H1 (cell line): ENCODE measurements around the gene HMCN2. TPM values are rescaled to one million over a fixed set of nuclear protein-coding genes. Genes with fewer than 3 reads are reported as not detected.

Source experiments
- CBX8 ChIP-seq: fragments of 300-800, 300-1000 bp; sonication (generic); IDR thresholded peaks from 2 replicates; pipeline ENCODE4 v1.7.1; 2016; ENCODE audit warnings: low read depth, low read length, borderline replicate concordance
- JUND ChIP-seq: IDR thresholded peaks from 2 replicates; pipeline ENCODE4 v1.6.1; 2011; ENCODE audit warnings: mild to moderate bottlenecking, improper control_type of control experiment, low read length
- KDM5A ChIP-seq: fragments of 200-600 bp; IDR thresholded peaks from 2 replicates; pipeline ENCODE4 v1.7.1; 2012; ENCODE audit warnings: mild to moderate bottlenecking, low read length, inconsistent platforms, mixed read lengths
- SIN3A ChIP-seq, 2 experiments: IDR thresholded peaks in 1 of 2; conservative IDR thresholded peaks in 1 of 2; 2 replicates each; pipeline ENCODE4 v1.6.1; 2011 to 2012; ENCODE audit warnings: low read length in 2 of 2, improper control_type of control experiment in 1 of 2, low read depth in 1 of 2, mild to moderate bottlenecking in 1 of 2
- TAF1 ChIP-seq: IDR thresholded peaks from 2 replicates; pipeline ENCODE4 v1.6.1; 2011; ENCODE audit warnings: mild to moderate bottlenecking, low read depth, low read length
- polyA plus RNA-seq, 7 experiments: library from polyadenylated mRNA; depleted of rRNA in 3 of 7; stranded (reverse) in 5 of 7; unstranded in 2 of 7; fragments of >200 nt in 5 of 7; fragments of 200-250 nt in 2 of 7; gene quantifications; 1 replicate in 5 of 7; 2 replicates in 1 of 7; 4 replicates in 1 of 7; pipeline versions ENCODE4 v1.2.1 to v1.2.3, GENCODE V29; 2011 to 2013; ENCODE audit warnings: missing spikeins in 2 of 7, mixed read lengths in 2 of 7
- total RNA-seq: library from RNA; stranded (reverse); fragmentation: NEBNext Ultra II Directional; extraction: Animal tissue kit (Norgen Biotek cat#: 25700); gene quantifications from 2 replicates; pipeline ENCODE4 v1.2.1, GENCODE V29; 2021
- TF ChIP-seq, protein P1 (sequence below), 3 experiments: IDR thresholded peaks; 1 replicate in 2 of 3; 2 replicates in 1 of 3; pipeline versions ENCODE4 v1.5.1 to v1.6.1; 2011; ENCODE audit warnings: low read length in 3 of 3, mild to moderate bottlenecking in 3 of 3, inconsistent platforms in 2 of 3, low read depth in 1 of 3, moderate library complexity in 1 of 3; ENCODE audit not compliant: insufficient read depth in 1 of 3; ENCODE audit errors: control extremely low read depth in 1 of 3
- TF ChIP-seq, protein P2 (sequence below): fragments of 300-600 bp; sonication (generic); IDR thresholded peaks from 2 replicates; pipeline ENCODE4 v1.7.1; 2012; ENCODE audit warnings: low read length, moderate library complexity, mild to moderate bottlenecking, inconsistent platforms; ENCODE audit not compliant: insufficient replicate concordance
- TF ChIP-seq, protein P3 (sequence below): IDR thresholded peaks from 2 replicates; pipeline ENCODE4 v1.6.1; 2012; ENCODE audit warnings: inconsistent platforms

The HMCN2 gene
- total and polyA plus RNA-seq, 2 of the 8 experiments (the other 6 are each of a cell fraction or from before 2014, with no cell fraction given): 5.0 to 9.1 TPM

DNA sequence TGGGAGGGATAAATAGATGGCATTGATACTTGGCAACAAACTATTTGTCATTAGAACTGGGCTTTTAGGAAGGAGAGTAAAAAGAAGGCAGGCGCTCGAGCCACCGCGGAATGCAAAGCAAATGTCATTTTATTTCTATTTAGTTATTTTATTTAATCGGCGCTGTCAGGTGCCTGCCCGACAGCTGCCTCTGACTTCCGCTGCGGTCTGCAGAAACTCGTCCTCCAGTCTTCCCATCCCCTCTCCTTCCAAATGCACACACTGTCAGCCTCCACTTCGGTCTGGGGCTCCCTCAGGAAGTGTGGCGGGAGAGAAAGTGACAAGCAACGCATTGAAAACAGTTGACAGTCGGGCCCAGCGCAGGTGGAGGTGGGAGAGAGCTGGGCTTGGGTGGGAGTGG lies 208.5 kb downstream of the HMCN2 start (continued):
- TF ChIP-seq, protein P1, sequence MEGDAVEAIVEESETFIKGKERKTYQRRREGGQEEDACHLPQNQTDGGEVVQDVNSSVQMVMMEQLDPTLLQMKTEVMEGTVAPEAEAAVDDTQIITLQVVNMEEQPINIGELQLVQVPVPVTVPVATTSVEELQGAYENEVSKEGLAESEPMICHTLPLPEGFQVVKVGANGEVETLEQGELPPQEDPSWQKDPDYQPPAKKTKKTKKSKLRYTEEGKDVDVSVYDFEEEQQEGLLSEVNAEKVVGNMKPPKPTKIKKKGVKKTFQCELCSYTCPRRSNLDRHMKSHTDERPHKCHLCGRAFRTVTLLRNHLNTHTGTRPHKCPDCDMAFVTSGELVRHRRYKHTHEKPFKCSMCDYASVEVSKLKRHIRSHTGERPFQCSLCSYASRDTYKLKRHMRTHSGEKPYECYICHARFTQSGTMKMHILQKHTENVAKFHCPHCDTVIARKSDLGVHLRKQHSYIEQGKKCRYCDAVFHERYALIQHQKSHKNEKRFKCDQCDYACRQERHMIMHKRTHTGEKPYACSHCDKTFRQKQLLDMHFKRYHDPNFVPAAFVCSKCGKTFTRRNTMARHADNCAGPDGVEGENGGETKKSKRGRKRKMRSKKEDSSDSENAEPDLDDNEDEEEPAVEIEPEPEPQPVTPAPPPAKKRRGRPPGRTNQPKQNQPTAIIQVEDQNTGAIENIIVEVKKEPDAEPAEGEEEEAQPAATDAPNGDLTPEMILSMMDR (IDR thresholded peaks at IDR 0.05; ENCODE audit: control extremely low read depth in 1 of 3, insufficient read depth in 1 of 3, low read depth in 1 of 3, low read length in 3 of 3): no peak
- no peak for TF ChIP-seq KDM5A
- no peak for TF ChIP-seq SIN3A (conservative IDR thresholded peaks at IDR 0.05 in 1 of 2, IDR thresholded peaks at IDR 0.05 in 1 of 2; ENCODE audit: low read depth in 1 of 2, low read length in 2 of 2)
- no peak for TF ChIP-seq JUND
- TF ChIP-seq, protein P2, sequence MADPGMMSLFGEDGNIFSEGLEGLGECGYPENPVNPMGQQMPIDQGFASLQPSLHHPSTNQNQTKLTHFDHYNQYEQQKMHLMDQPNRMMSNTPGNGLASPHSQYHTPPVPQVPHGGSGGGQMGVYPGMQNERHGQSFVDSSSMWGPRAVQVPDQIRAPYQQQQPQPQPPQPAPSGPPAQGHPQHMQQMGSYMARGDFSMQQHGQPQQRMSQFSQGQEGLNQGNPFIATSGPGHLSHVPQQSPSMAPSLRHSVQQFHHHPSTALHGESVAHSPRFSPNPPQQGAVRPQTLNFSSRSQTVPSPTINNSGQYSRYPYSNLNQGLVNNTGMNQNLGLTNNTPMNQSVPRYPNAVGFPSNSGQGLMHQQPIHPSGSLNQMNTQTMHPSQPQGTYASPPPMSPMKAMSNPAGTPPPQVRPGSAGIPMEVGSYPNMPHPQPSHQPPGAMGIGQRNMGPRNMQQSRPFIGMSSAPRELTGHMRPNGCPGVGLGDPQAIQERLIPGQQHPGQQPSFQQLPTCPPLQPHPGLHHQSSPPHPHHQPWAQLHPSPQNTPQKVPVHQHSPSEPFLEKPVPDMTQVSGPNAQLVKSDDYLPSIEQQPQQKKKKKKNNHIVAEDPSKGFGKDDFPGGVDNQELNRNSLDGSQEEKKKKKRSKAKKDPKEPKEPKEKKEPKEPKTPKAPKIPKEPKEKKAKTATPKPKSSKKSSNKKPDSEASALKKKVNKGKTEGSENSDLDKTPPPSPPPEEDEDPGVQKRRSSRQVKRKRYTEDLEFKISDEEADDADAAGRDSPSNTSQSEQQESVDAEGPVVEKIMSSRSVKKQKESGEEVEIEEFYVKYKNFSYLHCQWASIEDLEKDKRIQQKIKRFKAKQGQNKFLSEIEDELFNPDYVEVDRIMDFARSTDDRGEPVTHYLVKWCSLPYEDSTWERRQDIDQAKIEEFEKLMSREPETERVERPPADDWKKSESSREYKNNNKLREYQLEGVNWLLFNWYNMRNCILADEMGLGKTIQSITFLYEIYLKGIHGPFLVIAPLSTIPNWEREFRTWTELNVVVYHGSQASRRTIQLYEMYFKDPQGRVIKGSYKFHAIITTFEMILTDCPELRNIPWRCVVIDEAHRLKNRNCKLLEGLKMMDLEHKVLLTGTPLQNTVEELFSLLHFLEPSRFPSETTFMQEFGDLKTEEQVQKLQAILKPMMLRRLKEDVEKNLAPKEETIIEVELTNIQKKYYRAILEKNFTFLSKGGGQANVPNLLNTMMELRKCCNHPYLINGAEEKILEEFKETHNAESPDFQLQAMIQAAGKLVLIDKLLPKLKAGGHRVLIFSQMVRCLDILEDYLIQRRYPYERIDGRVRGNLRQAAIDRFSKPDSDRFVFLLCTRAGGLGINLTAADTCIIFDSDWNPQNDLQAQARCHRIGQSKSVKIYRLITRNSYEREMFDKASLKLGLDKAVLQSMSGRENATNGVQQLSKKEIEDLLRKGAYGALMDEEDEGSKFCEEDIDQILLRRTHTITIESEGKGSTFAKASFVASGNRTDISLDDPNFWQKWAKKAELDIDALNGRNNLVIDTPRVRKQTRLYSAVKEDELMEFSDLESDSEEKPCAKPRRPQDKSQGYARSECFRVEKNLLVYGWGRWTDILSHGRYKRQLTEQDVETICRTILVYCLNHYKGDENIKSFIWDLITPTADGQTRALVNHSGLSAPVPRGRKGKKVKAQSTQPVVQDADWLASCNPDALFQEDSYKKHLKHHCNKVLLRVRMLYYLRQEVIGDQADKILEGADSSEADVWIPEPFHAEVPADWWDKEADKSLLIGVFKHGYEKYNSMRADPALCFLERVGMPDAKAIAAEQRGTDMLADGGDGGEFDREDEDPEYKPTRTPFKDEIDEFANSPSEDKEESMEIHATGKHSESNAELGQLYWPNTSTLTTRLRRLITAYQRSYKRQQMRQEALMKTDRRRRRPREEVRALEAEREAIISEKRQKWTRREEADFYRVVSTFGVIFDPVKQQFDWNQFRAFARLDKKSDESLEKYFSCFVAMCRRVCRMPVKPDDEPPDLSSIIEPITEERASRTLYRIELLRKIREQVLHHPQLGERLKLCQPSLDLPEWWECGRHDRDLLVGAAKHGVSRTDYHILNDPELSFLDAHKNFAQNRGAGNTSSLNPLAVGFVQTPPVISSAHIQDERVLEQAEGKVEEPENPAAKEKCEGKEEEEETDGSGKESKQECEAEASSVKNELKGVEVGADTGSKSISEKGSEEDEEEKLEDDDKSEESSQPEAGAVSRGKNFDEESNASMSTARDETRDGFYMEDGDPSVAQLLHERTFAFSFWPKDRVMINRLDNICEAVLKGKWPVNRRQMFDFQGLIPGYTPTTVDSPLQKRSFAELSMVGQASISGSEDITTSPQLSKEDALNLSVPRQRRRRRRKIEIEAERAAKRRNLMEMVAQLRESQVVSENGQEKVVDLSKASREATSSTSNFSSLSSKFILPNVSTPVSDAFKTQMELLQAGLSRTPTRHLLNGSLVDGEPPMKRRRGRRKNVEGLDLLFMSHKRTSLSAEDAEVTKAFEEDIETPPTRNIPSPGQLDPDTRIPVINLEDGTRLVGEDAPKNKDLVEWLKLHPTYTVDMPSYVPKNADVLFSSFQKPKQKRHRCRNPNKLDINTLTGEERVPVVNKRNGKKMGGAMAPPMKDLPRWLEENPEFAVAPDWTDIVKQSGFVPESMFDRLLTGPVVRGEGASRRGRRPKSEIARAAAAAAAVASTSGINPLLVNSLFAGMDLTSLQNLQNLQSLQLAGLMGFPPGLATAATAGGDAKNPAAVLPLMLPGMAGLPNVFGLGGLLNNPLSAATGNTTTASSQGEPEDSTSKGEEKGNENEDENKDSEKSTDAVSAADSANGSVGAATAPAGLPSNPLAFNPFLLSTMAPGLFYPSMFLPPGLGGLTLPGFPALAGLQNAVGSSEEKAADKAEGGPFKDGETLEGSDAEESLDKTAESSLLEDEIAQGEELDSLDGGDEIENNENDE: no peak
- TF ChIP-seq CBX8: no peak
- TF ChIP-seq TAF1: no peak
- TF ChIP-seq, protein P3, sequence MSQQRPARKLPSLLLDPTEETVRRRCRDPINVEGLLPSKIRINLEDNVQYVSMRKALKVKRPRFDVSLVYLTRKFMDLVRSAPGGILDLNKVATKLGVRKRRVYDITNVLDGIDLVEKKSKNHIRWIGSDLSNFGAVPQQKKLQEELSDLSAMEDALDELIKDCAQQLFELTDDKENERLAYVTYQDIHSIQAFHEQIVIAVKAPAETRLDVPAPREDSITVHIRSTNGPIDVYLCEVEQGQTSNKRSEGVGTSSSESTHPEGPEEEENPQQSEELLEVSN: no peak
